ENCODE data around the gene CD22.

GRCh38 chr19:35321291-35321690, 7.7 kb upstream of the CD22 start:
- TF ChIP-seq CTCF (conservative IDR thresholded peaks at IDR 0.05; ENCODE audit: low read depth, low read length): no peak
- TF ChIP-seq BHLHE40 (IDR thresholded peaks at IDR 0.05; ENCODE audit: low read depth, low read length): no peak
- TF ChIP-seq RFX5 (IDR thresholded peaks at IDR 0.05; ENCODE audit: low read depth, low read length): no peak
- TF ChIP-seq RAD21 (IDR thresholded peaks at IDR 0.05; ENCODE audit: low read length): no peak
- TF ChIP-seq RCOR1 (IDR thresholded peaks at IDR 0.05; ENCODE audit: insufficient replicate concordance, low read length): no peak
- no peak for TF ChIP-seq CEBPB (IDR thresholded peaks at IDR 0.05; ENCODE audit: low read depth, low read length)
- TF ChIP-seq NFE2L2 (IDR thresholded peaks at IDR 0.05; ENCODE audit: low read depth, low read length): no peak
- no peak for TF ChIP-seq POLR2A (IDR thresholded peaks at IDR 0.05; ENCODE audit: low read depth, low read length)
- TF ChIP-seq MXI1 (IDR thresholded peaks at IDR 0.05; ENCODE audit: borderline replicate concordance, low read depth, low read length): no peak
- TF ChIP-seq ELK1 (IDR thresholded peaks at IDR 0.05; ENCODE audit: borderline replicate concordance, low read depth, low read length): no peak
- no peak for TF ChIP-seq USF2 (IDR thresholded peaks at IDR 0.05; ENCODE audit: low read depth, low read length)
- no peak for TF ChIP-seq MAZ (IDR thresholded peaks at IDR 0.05; ENCODE audit: borderline replicate concordance, low read depth, low read length)
- TF ChIP-seq MAFK (IDR thresholded peaks at IDR 0.05; ENCODE audit: low read depth, low read length): no peak

Data from IMR-90 (cell line).